GM15510 (cell line): ENCODE data around the gene PUM1.

Source experiments
- POLR2A ChIP-seq: IDR thresholded peaks from 3 replicates; pipeline ENCODE4 v1.6.1; 2011; ENCODE audit warnings: borderline replicate concordance; ENCODE audit not compliant: insufficient read length; ENCODE audit errors: extremely low read depth

Gene PUM1

GRCh38 chr1:30936541-30937171, 128.9 kb downstream of the PUM1 start:
- no peak for TF ChIP-seq POLR2A

- no peak for TF ChIP-seq POLR2A
These were observed 130.9 kb downstream of the PUM1 start for GRCh38 chr1:30934613-30935012.

GRCh38 chr1:30933874-30934252, 131.7 kb downstream of the PUM1 start:
- no peak for TF ChIP-seq POLR2A

GRCh38 chr1:30930631-30931173, 134.8 kb downstream of the PUM1 start:
- no peak for TF ChIP-seq POLR2A

GRCh38 chr1:30929944-30930525, 135.5 kb downstream of the PUM1 start:
- no peak for TF ChIP-seq POLR2A

GRCh38 chr1:30929135-30929889, 136.2 kb downstream of the PUM1 start:
- TF ChIP-seq POLR2A: no peak

- TF ChIP-seq POLR2A: no peak
These were observed 136.8 kb downstream of the PUM1 start for GRCh38 chr1:30928789-30929134.

GRCh38 chr1:30928171-30928570, 137.3 kb downstream of the PUM1 start:
- TF ChIP-seq POLR2A: no peak

GRCh38 chr1:30927448-30927847, 138.1 kb downstream of the PUM1 start:
- no peak for TF ChIP-seq POLR2A

GRCh38 chr1:30923597-30923996, 141.9 kb downstream of the PUM1 start:
- no peak for TF ChIP-seq POLR2A

GRCh38 chr1:30920827-30921226, 144.7 kb downstream of the PUM1 start:
- TF ChIP-seq POLR2A: no peak

- no peak for TF ChIP-seq POLR2A
These were observed 146.3 kb downstream of the PUM1 start for GRCh38 chr1:30919025-30919881.

GRCh38 chr1:30916296-30916695, 149.2 kb downstream of the PUM1 start:
- no peak for TF ChIP-seq POLR2A

- no peak for TF ChIP-seq POLR2A
These were observed 149.9 kb downstream of the PUM1 start for GRCh38 chr1:30915491-30916230.

GRCh38 chr1:30914931-30915330, 150.6 kb downstream of the PUM1 start:
- no peak for TF ChIP-seq POLR2A

- TF ChIP-seq POLR2A: no peak
These were observed 151.0 kb downstream of the PUM1 start for GRCh38 chr1:30914587-30914922.
